Measurements from ENCODE around the gene RIMS3. TPM values are rescaled to one million over a fixed set of nuclear protein-coding genes. Genes with fewer than 3 reads are reported as not detected.

Gene RIMS3
- polyA plus RNA-seq, 2 donors, result 0.35 to 0.56 TPM

GRCh38 chr1:40658751-40659648 lies 6.5 kb downstream of the RIMS3 start:
- no peaks in the 10 kb centered on the region for H3K9me3 ChIP-seq (ENCODE audit: control insufficient read depth in 2 of 2, insufficient read depth in 1 of 2, low read depth in 1 of 2, low read length in 1 of 2)
- WGBS, 2 donors, result 77 to 80% methylated on average over 16 of the region's 16 CpGs
- no peak overlapping the region for H3K4me3 ChIP-seq (ENCODE audit: low read depth in 1 of 2, low read length in 2 of 2)
- H3K4me1 ChIP-seq (ENCODE audit: control insufficient read depth in 2 of 2, insufficient read depth in 2 of 2, low read length in 1 of 2), result peaks cover 0 to 4% of the 10 kb centered on the region in 2 donors
- no peak overlapping the region for H3K27ac ChIP-seq (ENCODE audit: low read depth in 2 of 2, low read length in 1 of 2)
- no peaks in the 10 kb centered on the region for H3K36me3 ChIP-seq (ENCODE audit: control insufficient read depth in 2 of 2, insufficient read depth in 2 of 2, low read length in 1 of 2)
- H3K27me3 ChIP-seq (ENCODE audit: control insufficient read depth in 1 of 2, insufficient read depth in 2 of 2, low read length in 2 of 2), result no peaks in the 10 kb centered on the region

- no peaks in the 10 kb centered on the region for H3K9me3 ChIP-seq (ENCODE audit: control insufficient read depth in 2 of 2, insufficient read depth in 1 of 2, low read depth in 1 of 2, low read length in 1 of 2)
- WGBS, 2 donors, result 87% methylated on average over 7 of the region's 7 CpGs
Measured at GRCh38 chr1:40657046-40657445, 8.4 kb downstream of the RIMS3 start.

GRCh38 chr1:40653851-40654537 lies 11.5 kb downstream of the RIMS3 start:
- no peak overlapping the region for H3K4me3 ChIP-seq (ENCODE audit: low read depth in 1 of 2, low read length in 2 of 2)
- 31 to 32% methylated on average over 25 to 31 of the region's 35 CpGs for WGBS, 2 donors
- H3K4me1 ChIP-seq (ENCODE audit: control insufficient read depth in 2 of 2, insufficient read depth in 2 of 2, low read length in 1 of 2), result peaks cover 17 to 19% of the 10 kb centered on the region in 2 donors
- no peaks in the 10 kb centered on the region for H3K27me3 ChIP-seq (ENCODE audit: control insufficient read depth in 1 of 2, insufficient read depth in 2 of 2, low read length in 2 of 2)
- H3K27ac ChIP-seq (ENCODE audit: low read depth in 2 of 2, low read length in 1 of 2), result no peak overlapping the region
- H3K9me3 ChIP-seq (ENCODE audit: control insufficient read depth in 2 of 2, insufficient read depth in 1 of 2, low read depth in 1 of 2, low read length in 1 of 2), result no peaks in the 10 kb centered on the region
- H3K36me3 ChIP-seq (ENCODE audit: control insufficient read depth in 2 of 2, insufficient read depth in 2 of 2, low read length in 1 of 2), result no peaks in the 10 kb centered on the region

More at GRCh38 chr1:40657046-40657445, 8.4 kb downstream of the RIMS3 start:
- Histone ChIP-seq H3K27me3 (ENCODE audit: control insufficient read depth in 1 of 2, insufficient read depth in 2 of 2, low read length in 2 of 2) (no peaks in the 10 kb centered on the region), H3K36me3 (ENCODE audit: control insufficient read depth in 2 of 2, insufficient read depth in 2 of 2, low read length in 1 of 2) (no peaks in the 10 kb centered on the region), H3K27ac (ENCODE audit: low read depth in 2 of 2, low read length in 1 of 2) (no peak overlapping the region), H3K4me1 (ENCODE audit: control insufficient read depth in 2 of 2, insufficient read depth in 2 of 2, low read length in 1 of 2) (peaks cover 8% of the 10 kb centered on the region in 2 donors), H3K4me3 (ENCODE audit: low read depth in 1 of 2, low read length in 2 of 2) (no peak overlapping the region)

GRCh38 chr1:40652979-40653378 lies 12.5 kb downstream of the RIMS3 start:
- WGBS, 2 donors, result 57 to 77% methylated on average over 4 of the region's 4 CpGs
- no peaks in the 10 kb centered on the region for H3K27me3 ChIP-seq (ENCODE audit: control insufficient read depth in 1 of 2, insufficient read depth in 2 of 2, low read length in 2 of 2)
- H3K4me1 ChIP-seq (ENCODE audit: control insufficient read depth in 2 of 2, insufficient read depth in 2 of 2, low read length in 1 of 2), result peaks cover 17 to 19% of the 10 kb centered on the region in 2 donors
- no peaks in the 10 kb centered on the region for H3K9me3 ChIP-seq (ENCODE audit: control insufficient read depth in 2 of 2, insufficient read depth in 1 of 2, low read depth in 1 of 2, low read length in 1 of 2)
- no peaks in the 10 kb centered on the region for H3K36me3 ChIP-seq (ENCODE audit: control insufficient read depth in 2 of 2, insufficient read depth in 2 of 2, low read length in 1 of 2)
- no peak overlapping the region for H3K4me3 ChIP-seq (ENCODE audit: low read depth in 1 of 2, low read length in 2 of 2)
- H3K27ac ChIP-seq (ENCODE audit: low read depth in 2 of 2, low read length in 1 of 2), result peak overlapping the region in 1 of 2 donors; percentile 33

- 70 to 83% methylated on average over 5 of the region's 5 CpGs for WGBS, 2 donors
- Histone ChIP-seq H3K9me3 (ENCODE audit: control insufficient read depth in 2 of 2, insufficient read depth in 1 of 2, low read depth in 1 of 2, low read length in 1 of 2) (no peaks in the 10 kb centered on the region), H3K4me1 (ENCODE audit: control insufficient read depth in 2 of 2, insufficient read depth in 2 of 2, low read length in 1 of 2) (peaks cover 17 to 19% of the 10 kb centered on the region in 2 donors), H3K36me3 (ENCODE audit: control insufficient read depth in 2 of 2, insufficient read depth in 2 of 2, low read length in 1 of 2) (no peaks in the 10 kb centered on the region), H3K27me3 (ENCODE audit: control insufficient read depth in 1 of 2, insufficient read depth in 2 of 2, low read length in 2 of 2) (no peaks in the 10 kb centered on the region), H3K4me3 (ENCODE audit: low read depth in 1 of 2, low read length in 2 of 2) (no peak overlapping the region), H3K27ac (ENCODE audit: low read depth in 2 of 2, low read length in 1 of 2) (no peak overlapping the region)
Measured at GRCh38 chr1:40652468-40652867, 13.0 kb downstream of the RIMS3 start.

GRCh38 chr1:40651138-40651857 lies 14.2 kb downstream of the RIMS3 start:
- no peaks in the 10 kb centered on the region for H3K9me3 ChIP-seq (ENCODE audit: control insufficient read depth in 2 of 2, insufficient read depth in 1 of 2, low read depth in 1 of 2, low read length in 1 of 2)
- no peaks in the 10 kb centered on the region for H3K36me3 ChIP-seq (ENCODE audit: control insufficient read depth in 2 of 2, insufficient read depth in 2 of 2, low read length in 1 of 2)
- no peak overlapping the region for H3K4me3 ChIP-seq (ENCODE audit: low read depth in 1 of 2, low read length in 2 of 2)
- no peaks in the 10 kb centered on the region for H3K27me3 ChIP-seq (ENCODE audit: control insufficient read depth in 1 of 2, insufficient read depth in 2 of 2, low read length in 2 of 2)
- no peak overlapping the region for H3K27ac ChIP-seq (ENCODE audit: low read depth in 2 of 2, low read length in 1 of 2)
- peaks cover 17 to 19% of the 10 kb centered on the region in 2 donors for H3K4me1 ChIP-seq (ENCODE audit: control insufficient read depth in 2 of 2, insufficient read depth in 2 of 2, low read length in 1 of 2)
- whole genome bisulfite sequencing, 2 donors, result 61 to 64% methylated on average over 17 of the region's 17 CpGs

GRCh38 chr1:40650075-40650474 lies 15.4 kb downstream of the RIMS3 start:
- Histone ChIP-seq H3K27ac (ENCODE audit: low read depth in 2 of 2, low read length in 1 of 2) (peak overlapping the region in 1 of 2 donors; percentile 43), H3K4me3 (ENCODE audit: low read depth in 1 of 2, low read length in 2 of 2) (no peak overlapping the region), H3K4me1 (ENCODE audit: control insufficient read depth in 2 of 2, insufficient read depth in 2 of 2, low read length in 1 of 2) (peaks cover 17 to 19% of the 10 kb centered on the region in 2 donors), H3K9me3 (ENCODE audit: control insufficient read depth in 2 of 2, insufficient read depth in 1 of 2, low read depth in 1 of 2, low read length in 1 of 2) (no peaks in the 10 kb centered on the region), H3K27me3 (ENCODE audit: control insufficient read depth in 1 of 2, insufficient read depth in 2 of 2, low read length in 2 of 2) (no peaks in the 10 kb centered on the region), H3K36me3 (ENCODE audit: control insufficient read depth in 2 of 2, insufficient read depth in 2 of 2, low read length in 1 of 2) (no peaks in the 10 kb centered on the region)
- WGBS, 2 donors, result 49 to 60% methylated on average over 4 of the region's 4 CpGs

- peak overlapping the region in 1 of 2 donors; percentile 51 for H3K27ac ChIP-seq (ENCODE audit: low read depth in 2 of 2, low read length in 1 of 2)
- no peak overlapping the region for H3K4me3 ChIP-seq (ENCODE audit: low read depth in 1 of 2, low read length in 2 of 2)
- peaks cover 17 to 19% of the 10 kb centered on the region in 2 donors for H3K4me1 ChIP-seq (ENCODE audit: control insufficient read depth in 2 of 2, insufficient read depth in 2 of 2, low read length in 1 of 2)
- no peaks in the 10 kb centered on the region for H3K9me3 ChIP-seq (ENCODE audit: control insufficient read depth in 2 of 2, insufficient read depth in 1 of 2, low read depth in 1 of 2, low read length in 1 of 2)
- H3K27me3 ChIP-seq (ENCODE audit: control insufficient read depth in 1 of 2, insufficient read depth in 2 of 2, low read length in 2 of 2), result no peaks in the 10 kb centered on the region
- H3K36me3 ChIP-seq (ENCODE audit: control insufficient read depth in 2 of 2, insufficient read depth in 2 of 2, low read length in 1 of 2), result no peaks in the 10 kb centered on the region
- 57 to 58% methylated on average over 5 of the region's 5 CpGs for WGBS, 2 donors
Measured at GRCh38 chr1:40649592-40649930, 15.9 kb downstream of the RIMS3 start.

GRCh38 chr1:40648928-40649591 lies 16.4 kb downstream of the RIMS3 start:
- 53 to 67% methylated on average over 15 of the region's 15 CpGs for WGBS, 2 donors
- Histone ChIP-seq H3K4me1 (ENCODE audit: control insufficient read depth in 2 of 2, insufficient read depth in 2 of 2, low read length in 1 of 2) (peaks cover 17 to 19% of the 10 kb centered on the region in 2 donors), H3K27me3 (ENCODE audit: control insufficient read depth in 1 of 2, insufficient read depth in 2 of 2, low read length in 2 of 2) (no peaks in the 10 kb centered on the region), H3K27ac (ENCODE audit: low read depth in 2 of 2, low read length in 1 of 2) (peak overlapping the region in 1 of 2 donors; percentile 51), H3K36me3 (ENCODE audit: control insufficient read depth in 2 of 2, insufficient read depth in 2 of 2, low read length in 1 of 2) (no peaks in the 10 kb centered on the region), H3K9me3 (ENCODE audit: control insufficient read depth in 2 of 2, insufficient read depth in 1 of 2, low read depth in 1 of 2, low read length in 1 of 2) (no peaks in the 10 kb centered on the region), H3K4me3 (ENCODE audit: low read depth in 1 of 2, low read length in 2 of 2) (no peak overlapping the region)

All from esophagus (tissue), 2 donors.